H9 (cell line): ENCODE results near the gene PRKAR1A. TPM values are rescaled to one million over a fixed set of nuclear protein-coding genes. Genes with fewer than 3 reads are reported as not detected.

Experiments
- DNase-seq: peaks from one replicate; pipeline ENCODE4 v3.0.0-alpha.2; 2017
- H2AFZ ChIP-seq: one replicate; pipeline ENCODE4 v1.6.1; 2013; ENCODE audit warnings: mild to moderate bottlenecking, low read length, control low read depth, moderate library complexity
- H2AK5ac ChIP-seq: 2 replicates; pipeline ENCODE4 v1.6.1; 2013; ENCODE audit warnings: low read length, control low read depth, mixed read lengths; ENCODE audit not compliant: insufficient read length
- H2BK120ac ChIP-seq: one replicate; pipeline ENCODE4 v1.6.1; 2013; ENCODE audit warnings: low read depth, mild to moderate bottlenecking, low read length, control low read depth, inconsistent platforms; ENCODE audit not compliant: poor library complexity, severe bottlenecking
- H2BK12ac ChIP-seq: 2 replicates; pipeline ENCODE4 v1.6.1; 2013; ENCODE audit warnings: low read length, control low read depth, mixed read lengths, low read depth; ENCODE audit not compliant: insufficient read length
- H2BK15ac ChIP-seq: 2 replicates; pipeline ENCODE4 v1.6.1; 2013; ENCODE audit warnings: low read depth, low read length, control low read depth
- H2BK20ac ChIP-seq: one replicate; pipeline ENCODE4 v1.6.1; 2013; ENCODE audit warnings: low read depth, mild to moderate bottlenecking, low read length, control low read depth, inconsistent platforms; ENCODE audit not compliant: poor library complexity, severe bottlenecking
- H2BK5ac ChIP-seq: 2 replicates; pipeline ENCODE4 v1.6.1; 2013; ENCODE audit warnings: low read length, control low read depth, mixed read lengths; ENCODE audit not compliant: insufficient read length
- H3K14ac ChIP-seq: 2 replicates; pipeline ENCODE4 v1.6.1; 2013; ENCODE audit warnings: low read length, control low read depth; ENCODE audit not compliant: insufficient read depth
- H3K18ac ChIP-seq: 2 replicates; pipeline ENCODE4 v1.6.1; 2013; ENCODE audit warnings: low read depth, mild to moderate bottlenecking, mixed read lengths, low read length, control low read depth; ENCODE audit not compliant: insufficient read length
- H3K23ac ChIP-seq: 2 replicates; pipeline ENCODE4 v1.6.1; 2013; ENCODE audit warnings: low read length, control low read depth, mixed read lengths, low read depth; ENCODE audit not compliant: insufficient read length
- H3K23me2 ChIP-seq: 2 replicates; pipeline ENCODE4 v1.6.1; 2013; ENCODE audit warnings: low read depth, mild to moderate bottlenecking, mixed read lengths, low read length, control low read depth; ENCODE audit not compliant: insufficient read length, poor library complexity, severe bottlenecking
- H3K27ac ChIP-seq: 2 replicates; pipeline ENCODE4 v1.5.1; 2013; ENCODE audit warnings: low read length, control low read depth, mixed read lengths, low read depth; ENCODE audit not compliant: insufficient read length
- H3K27me3 ChIP-seq: 2 replicates; pipeline ENCODE4 v1.6.1; 2013; ENCODE audit warnings: low read length, control low read depth, inconsistent platforms; ENCODE audit not compliant: insufficient read depth
- H3K4ac ChIP-seq: 2 replicates; pipeline ENCODE4 v1.6.1; 2013; ENCODE audit warnings: low read depth, mild to moderate bottlenecking, control low read depth, inconsistent platforms, low read length, moderate library complexity
- H3K4me1 ChIP-seq: 2 replicates; pipeline ENCODE4 v1.6.1; 2013; ENCODE audit warnings: low read length, control low read depth, inconsistent platforms; ENCODE audit not compliant: insufficient read depth
- H3K4me2 ChIP-seq: 2 replicates; pipeline ENCODE4 v1.6.1; 2013; ENCODE audit warnings: low read length, control low read depth, mixed read lengths; ENCODE audit not compliant: insufficient read length, insufficient read depth
- H3K56ac ChIP-seq: 2 replicates; pipeline ENCODE4 v1.6.1; 2013; ENCODE audit warnings: low read depth, mild to moderate bottlenecking, mixed read lengths, low read length, control low read depth; ENCODE audit not compliant: insufficient read length
- H3K79me1 ChIP-seq: 2 replicates; pipeline ENCODE4 v1.6.1; 2013; ENCODE audit warnings: low read depth, mild to moderate bottlenecking, moderate library complexity, low read length, control low read depth, inconsistent platforms; ENCODE audit not compliant: insufficient read depth, poor library complexity, severe bottlenecking
- H3K79me2 ChIP-seq: 2 replicates; pipeline ENCODE4 v1.6.1; 2013; ENCODE audit warnings: low read length, control low read depth, inconsistent platforms; ENCODE audit not compliant: insufficient read depth
- H3K9ac ChIP-seq: 2 replicates; pipeline ENCODE4 v1.6.1; 2013; ENCODE audit warnings: low read length, control low read depth, mixed read lengths; ENCODE audit not compliant: insufficient read length; ENCODE audit errors: extremely low read depth
- H3K9me3 ChIP-seq: one replicate; pipeline ENCODE4 v1.6.1; 2013; ENCODE audit warnings: low read depth, low read length, inconsistent platforms; ENCODE audit not compliant: control insufficient read depth
- H3T11ph ChIP-seq: one replicate; pipeline ENCODE4 v1.6.1; 2013; ENCODE audit warnings: mild to moderate bottlenecking, low read length, control low read depth, inconsistent platforms
- H4K20me1 ChIP-seq: one replicate; pipeline ENCODE4 v1.6.1; 2013; ENCODE audit not compliant: control insufficient read depth, insufficient read length, insufficient read depth
- H4K5ac ChIP-seq: 2 replicates; pipeline ENCODE4 v1.6.1; 2013; ENCODE audit warnings: low read depth, mild to moderate bottlenecking, mixed read lengths, low read length, control low read depth; ENCODE audit not compliant: insufficient read length
- H4K8ac ChIP-seq: replicated peaks from 2 replicates; pipeline ENCODE4 v1.6.1; 2013; ENCODE audit warnings: low read length, control low read depth, mixed read lengths, low read depth; ENCODE audit not compliant: insufficient read length
- H4K91ac ChIP-seq: 2 replicates; pipeline ENCODE4 v1.6.1; 2013; ENCODE audit warnings: low read depth, mild to moderate bottlenecking, moderate library complexity, mixed read lengths, low read length, control low read depth; ENCODE audit not compliant: insufficient read length
- H3K27ac Mint-ChIP-seq, 3 experiments: 2 replicates in 2 of 3; 3 replicates in 1 of 3; pipeline ENCODE4 v1.8.0; 2020 to 2021; ENCODE audit warnings: mixed read lengths in 3 of 3, mild to moderate bottlenecking in 1 of 3, moderate library complexity in 1 of 3
- H3K27me3 Mint-ChIP-seq: 2 replicates; pipeline ENCODE4 v1.8.0; 2021; ENCODE audit warnings: low read depth, mild to moderate bottlenecking, moderate library complexity, mixed read lengths
- H3K36me3 Mint-ChIP-seq, 3 experiments: 2 replicates in 2 of 3; 3 replicates in 1 of 3; pipeline ENCODE4 v1.8.0; 2020 to 2021; ENCODE audit warnings: low read depth in 3 of 3, mixed read lengths in 3 of 3; ENCODE audit not compliant: insufficient read depth in 1 of 3
- H3K4me1 Mint-ChIP-seq, 2 experiments: 2 replicates each; pipeline ENCODE4 v1.8.0; 2020; ENCODE audit warnings: mixed read lengths in 2 of 2
- H3K4me3 Mint-ChIP-seq, 2 experiments: 2 replicates in 1 of 2; 3 replicates in 1 of 2; pipeline ENCODE4 v1.8.0; 2020 to 2021; ENCODE audit warnings: mild to moderate bottlenecking in 2 of 2, mixed read lengths in 2 of 2, moderate library complexity in 1 of 2
- H3K9me3 Mint-ChIP-seq, 2 experiments: 2 replicates in 1 of 2; 3 replicates in 1 of 2; pipeline ENCODE4 v1.8.0; 2020; ENCODE audit warnings: mild to moderate bottlenecking in 2 of 2, mixed read lengths in 2 of 2, moderate library complexity in 1 of 2
- WGBS: extraction: QIAGEN DNeasy Blood & Tissue Kit; methylation state at CpG from one replicate; pipeline ENCODE4 v1.1.7; 2013; ENCODE audit warnings: missing lambda C conversion rate, low lambda C conversion rate, mixed read lengths; ENCODE audit not compliant: insufficient read length; ENCODE audit errors: extremely low coverage; 5-methylcytosine and 5-hydroxymethylcytosine counted together
- total RNA-seq: library from RNA; stranded (reverse); gene quantifications from 2 replicates; pipeline ENCODE4 v1.2.1, GENCODE V29; 2021
- TF ChIP-seq, protein P1 (sequence below): fragments of 200-600 bp; sonication (generic); conservative IDR thresholded peaks from 3 replicates; pipeline ENCODE4 v1.8.0; 2021; ENCODE audit warnings: antibody characterized with exemption, mild to moderate bottlenecking

PRKAR1A gene
- total RNA-seq, 1 experiment from 2014 or later, result 171 TPM

DNA sequence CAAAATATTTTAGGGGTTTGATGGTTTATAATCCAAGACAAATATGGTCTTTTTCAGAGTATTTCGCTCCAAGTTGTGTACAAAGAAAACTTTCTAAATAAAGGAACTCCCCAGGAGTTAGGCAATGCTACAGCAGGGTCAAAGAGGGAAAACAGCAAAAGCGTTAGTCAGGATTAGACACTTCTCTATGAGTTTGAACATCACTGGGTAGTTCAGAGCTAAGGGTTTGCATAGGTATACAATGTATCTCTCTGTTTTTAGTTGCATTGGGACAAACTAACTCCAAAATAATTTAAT is 54.2 kb downstream of the PRKAR1A start:
- Mint-ChIP-seq H3K36me3 (peaks cover 0 to 4% (median 0%) of the 10 kb centered on the region in 3 experiments; a peak in 2 of 7 replicates), H3K4me3 (no peak overlapping the region), H3K9me3 (no peaks in the 10 kb centered on the region), H3K27ac (no peak overlapping the region), H3K27me3 (peaks cover 2% of the 10 kb centered on the region; the same call in 1 of the 2 replicates), H3K4me1 (no peaks in the 10 kb centered on the region)
- H3K14ac ChIP-seq, result no peak overlapping the region
- no peak overlapping the region for H3K23ac ChIP-seq
- no peak overlapping the region for H2BK120ac ChIP-seq
- no peak for DNase-seq
- H2AK5ac ChIP-seq, result no peak overlapping the region
- H4K8ac ChIP-seq, result no peak overlapping the region
- H3K27ac ChIP-seq, result no peak overlapping the region
- no peak overlapping the region for H4K91ac ChIP-seq
- WGBS, result no CpG with 5 or more reads among the region's 2 CpGs
- H3K4ac ChIP-seq, result no peak overlapping the region
- H2BK20ac ChIP-seq, result no peak overlapping the region
- H3K27me3 ChIP-seq, result no peaks in the 10 kb centered on the region
- no peaks in the 10 kb centered on the region for H4K20me1 ChIP-seq
- H4K5ac ChIP-seq, result no peak overlapping the region
- no peak overlapping the region for H2AFZ ChIP-seq
- H3K9me3 ChIP-seq, result no peaks in the 10 kb centered on the region
- no peak overlapping the region for H3K4me2 ChIP-seq
- H3K4me1 ChIP-seq, result no peaks in the 10 kb centered on the region
- no peak overlapping the region for H3K56ac ChIP-seq
- TF ChIP-seq, protein P1, sequence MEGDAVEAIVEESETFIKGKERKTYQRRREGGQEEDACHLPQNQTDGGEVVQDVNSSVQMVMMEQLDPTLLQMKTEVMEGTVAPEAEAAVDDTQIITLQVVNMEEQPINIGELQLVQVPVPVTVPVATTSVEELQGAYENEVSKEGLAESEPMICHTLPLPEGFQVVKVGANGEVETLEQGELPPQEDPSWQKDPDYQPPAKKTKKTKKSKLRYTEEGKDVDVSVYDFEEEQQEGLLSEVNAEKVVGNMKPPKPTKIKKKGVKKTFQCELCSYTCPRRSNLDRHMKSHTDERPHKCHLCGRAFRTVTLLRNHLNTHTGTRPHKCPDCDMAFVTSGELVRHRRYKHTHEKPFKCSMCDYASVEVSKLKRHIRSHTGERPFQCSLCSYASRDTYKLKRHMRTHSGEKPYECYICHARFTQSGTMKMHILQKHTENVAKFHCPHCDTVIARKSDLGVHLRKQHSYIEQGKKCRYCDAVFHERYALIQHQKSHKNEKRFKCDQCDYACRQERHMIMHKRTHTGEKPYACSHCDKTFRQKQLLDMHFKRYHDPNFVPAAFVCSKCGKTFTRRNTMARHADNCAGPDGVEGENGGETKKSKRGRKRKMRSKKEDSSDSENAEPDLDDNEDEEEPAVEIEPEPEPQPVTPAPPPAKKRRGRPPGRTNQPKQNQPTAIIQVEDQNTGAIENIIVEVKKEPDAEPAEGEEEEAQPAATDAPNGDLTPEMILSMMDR, result no peak
- H2BK15ac ChIP-seq, result no peak overlapping the region
- no peak overlapping the region for H3T11ph ChIP-seq
- no peaks in the 10 kb centered on the region for H3K79me1 ChIP-seq
- H3K18ac ChIP-seq, result no peak overlapping the region
- no peak overlapping the region for H2BK12ac ChIP-seq
- no peaks in the 10 kb centered on the region for H3K23me2 ChIP-seq
- H3K79me2 ChIP-seq, result no peaks in the 10 kb centered on the region
- no peak overlapping the region for H3K9ac ChIP-seq
- no peak overlapping the region for H2BK5ac ChIP-seq
